ENCODE data around the gene CD82. TPM values are rescaled to one million over a fixed set of nuclear protein-coding genes. Genes with fewer than 3 reads are reported as not detected.
"Not testable (repeated sequence)": the region's sequence is repeated elsewhere in the genome, so short reads cannot be mapped to it uniquely, and the experiment has no call there.

Gene CD82
- total RNA-seq, 3 donors from 2014 or later = 12.0 to 40.4 (median 38.0) TPM

- no peak for TF ChIP-seq POLR2A (IDR thresholded peaks at IDR 0.05)
- no peak for TF ChIP-seq POLR2AphosphoS5 (IDR thresholded peaks at IDR 0.05)
- TF ChIP-seq CTCF (IDR thresholded peaks at IDR 0.05) = no peak
- no peaks in the 10 kb centered on the region for H3K36me3 ChIP-seq
- no peaks in the 10 kb centered on the region for H3K4me1 ChIP-seq
- DNase-seq (ENCODE audit: low spot score in 2 of 2) = no peak
- intact Hi-C loops (cut with DNase I; ENCODE audit: low total_unique reads) = loop anchor here (10.0 kb wide), 1 partner anchor 255 kb away; no protein-coding TSS in a partner anchor
- H3K27ac ChIP-seq = no peak overlapping the region
- no peaks in the 10 kb centered on the region for H3K27me3 ChIP-seq
- H3K9me3 ChIP-seq = no peaks in the 10 kb centered on the region
- no peak overlapping the region for H3K4me3 ChIP-seq
Measured at GRCh38 chr11:44539971-44540370, 25.5 kb upstream of the CD82 start.

GRCh38 chr11:44540667-44541066 is 24.8 kb upstream of the CD82 start:
- Histone ChIP-seq H3K27ac (no peak overlapping the region), H3K27me3 (no peaks in the 10 kb centered on the region), H3K9me3 (no peaks in the 10 kb centered on the region), H3K36me3 (no peaks in the 10 kb centered on the region), H3K4me1 (no peaks in the 10 kb centered on the region), H3K4me3 (no peak overlapping the region)
- intact Hi-C loops (cut with DNase I; ENCODE audit: low total_unique reads) = no loop called here
- DNase-seq (ENCODE audit: low spot score in 2 of 2) = no peak
- no peak for TF ChIP-seq POLR2AphosphoS5 (IDR thresholded peaks at IDR 0.05)
- TF ChIP-seq POLR2A (IDR thresholded peaks at IDR 0.05) = no peak
- TF ChIP-seq CTCF (IDR thresholded peaks at IDR 0.05) = no peak

DNA sequence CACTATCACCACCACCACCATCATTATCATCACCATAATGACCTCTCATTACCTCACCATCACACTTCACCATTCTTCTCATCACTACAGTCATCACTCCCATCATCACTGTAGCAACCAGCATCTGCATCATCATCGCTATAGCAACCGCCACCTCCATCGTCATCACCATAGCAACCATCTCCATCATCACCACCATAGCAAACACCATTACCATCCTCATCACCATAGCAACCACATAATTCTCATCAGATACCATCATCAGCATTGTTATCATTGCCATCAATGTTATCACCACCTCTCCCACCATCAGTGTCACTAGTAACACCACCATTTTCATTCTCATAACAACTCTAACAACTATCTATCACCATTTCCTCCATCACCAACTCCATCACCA is 23.1 kb upstream of the CD82 start:
- H3K4me3 ChIP-seq = no peak overlapping the region
- intact Hi-C loops (cut with DNase I; ENCODE audit: low total_unique reads) = no loop called here
- DNase-seq (ENCODE audit: low spot score in 2 of 2) = no peak
- H3K9me3 ChIP-seq = no peaks in the 10 kb centered on the region
- H3K4me1 ChIP-seq = no peaks in the 10 kb centered on the region
- no peaks in the 10 kb centered on the region for H3K27me3 ChIP-seq
- no peak for TF ChIP-seq CTCF (IDR thresholded peaks at IDR 0.05)
- no peak for TF ChIP-seq POLR2AphosphoS5 (IDR thresholded peaks at IDR 0.05)
- TF ChIP-seq POLR2A (IDR thresholded peaks at IDR 0.05) = no peak
- no peak overlapping the region for H3K27ac ChIP-seq
- H3K36me3 ChIP-seq = no peaks in the 10 kb centered on the region

GRCh38 chr11:44546984-44547383 is 18.5 kb upstream of the CD82 start:
- H3K27me3 ChIP-seq; H3K27ac ChIP-seq; H3K36me3 ChIP-seq; H3K4me3 ChIP-seq; DNase-seq (ENCODE audit: low spot score in 2 of 2); H3K9me3 ChIP-seq; H3K4me1 ChIP-seq; intact Hi-C loops (cut with DNase I; ENCODE audit: low total_unique reads): not testable (repeated sequence)

DNA sequence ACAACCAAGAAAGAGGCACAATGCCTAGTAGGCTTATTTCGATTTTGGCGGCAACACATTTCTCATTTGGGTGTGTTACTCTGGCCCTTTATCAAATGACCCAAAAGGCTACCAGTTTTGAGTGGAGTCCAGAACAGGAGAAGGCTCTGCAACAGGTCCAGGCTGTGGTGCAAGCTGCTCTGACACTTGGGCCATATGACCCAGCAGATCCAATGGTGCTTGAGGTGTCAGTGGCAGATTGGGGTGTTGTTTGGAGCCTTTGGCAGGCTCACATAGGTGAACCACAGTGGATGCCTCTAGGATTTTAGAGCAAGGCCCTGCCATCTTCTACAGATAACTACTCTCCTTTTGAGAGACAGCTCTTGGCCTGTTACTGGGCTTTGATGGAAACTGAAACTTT is 17.9 kb upstream of the CD82 start:
- H3K4me1 ChIP-seq; DNase-seq (ENCODE audit: low spot score in 2 of 2); H3K4me3 ChIP-seq; H3K9me3 ChIP-seq; H3K36me3 ChIP-seq; H3K27ac ChIP-seq; intact Hi-C loops (cut with DNase I; ENCODE audit: low total_unique reads); H3K27me3 ChIP-seq: not testable (repeated sequence)

GRCh38 chr11:44548032-44548695 is 17.3 kb upstream of the CD82 start:
- TF ChIP-seq POLR2A (IDR thresholded peaks at IDR 0.05) = no peak
- TF ChIP-seq CTCF (IDR thresholded peaks at IDR 0.05) = no peak
- TF ChIP-seq POLR2AphosphoS5 (IDR thresholded peaks at IDR 0.05) = no peak
- DNase-seq (ENCODE audit: low spot score in 2 of 2) = no peak
- peaks cover 0 to 6% of the 10 kb centered on the region in 2 donors for H3K9me3 ChIP-seq
- H3K27ac ChIP-seq = no peak overlapping the region
- H3K4me1 ChIP-seq = no peaks in the 10 kb centered on the region
- no peaks in the 10 kb centered on the region for H3K36me3 ChIP-seq
- H3K4me3 ChIP-seq = no peak overlapping the region
- intact Hi-C loops (cut with DNase I; ENCODE audit: low total_unique reads) = no loop called here
- H3K27me3 ChIP-seq = no peaks in the 10 kb centered on the region

- H3K4me3 ChIP-seq; DNase-seq (ENCODE audit: low spot score in 2 of 2); H3K4me1 ChIP-seq; H3K27ac ChIP-seq; H3K36me3 ChIP-seq; H3K9me3 ChIP-seq; H3K27me3 ChIP-seq; intact Hi-C loops (cut with DNase I; ENCODE audit: low total_unique reads): not testable (repeated sequence)
Measured at GRCh38 chr11:44548961-44549749, 16.3 kb upstream of the CD82 start.

Measured in breast epithelium (tissue), 4 donors.